ENCODE results near the gene HNRNPK. TPM values are rescaled to one million over a fixed set of nuclear protein-coding genes. Genes with fewer than 3 reads are reported as not detected.
A peak's percentile ranks its signal among the peaks of the same experiment; 100 is the strongest.

Gene HNRNPK
- total RNA-seq, 1 donor: 514 TPM

DNA sequence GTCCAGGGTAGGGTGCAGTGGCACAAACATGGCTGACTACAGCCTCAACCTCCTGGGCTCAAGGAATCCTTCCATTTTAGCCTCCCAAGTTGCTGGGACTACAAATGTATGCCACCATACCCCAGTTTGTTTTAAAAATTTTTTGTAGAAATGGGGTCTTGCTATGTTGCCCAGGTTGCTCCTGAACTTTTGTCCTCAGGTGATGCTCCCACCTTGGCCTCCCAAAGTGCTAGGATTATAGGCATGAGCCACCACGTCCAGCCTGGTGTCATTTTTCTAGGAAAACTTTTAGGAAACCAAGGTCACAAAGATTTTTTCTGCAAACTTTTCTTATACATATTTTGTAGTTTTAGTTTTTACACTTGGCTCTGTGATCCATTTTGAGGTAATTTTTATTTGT lies 11.3 kb upstream of the HNRNPK start:
- no peak overlapping the region for H3K27ac ChIP-seq (ENCODE audit: low read depth, low read length)
- H2AFZ ChIP-seq (ENCODE audit: low read length): no peak overlapping the region
- no peaks in the 10 kb centered on the region for H3K27me3 ChIP-seq (ENCODE audit: insufficient read depth, low read length)
- H3K4me2 ChIP-seq (ENCODE audit: insufficient read depth, low read length): no peak overlapping the region
- peaks cover 22% of the 10 kb centered on the region for H3K79me2 ChIP-seq (ENCODE audit: insufficient read depth, low read length)
- H3K9me3 ChIP-seq (ENCODE audit: low read depth, low read length): no peaks in the 10 kb centered on the region
- TF ChIP-seq, protein P1, sequence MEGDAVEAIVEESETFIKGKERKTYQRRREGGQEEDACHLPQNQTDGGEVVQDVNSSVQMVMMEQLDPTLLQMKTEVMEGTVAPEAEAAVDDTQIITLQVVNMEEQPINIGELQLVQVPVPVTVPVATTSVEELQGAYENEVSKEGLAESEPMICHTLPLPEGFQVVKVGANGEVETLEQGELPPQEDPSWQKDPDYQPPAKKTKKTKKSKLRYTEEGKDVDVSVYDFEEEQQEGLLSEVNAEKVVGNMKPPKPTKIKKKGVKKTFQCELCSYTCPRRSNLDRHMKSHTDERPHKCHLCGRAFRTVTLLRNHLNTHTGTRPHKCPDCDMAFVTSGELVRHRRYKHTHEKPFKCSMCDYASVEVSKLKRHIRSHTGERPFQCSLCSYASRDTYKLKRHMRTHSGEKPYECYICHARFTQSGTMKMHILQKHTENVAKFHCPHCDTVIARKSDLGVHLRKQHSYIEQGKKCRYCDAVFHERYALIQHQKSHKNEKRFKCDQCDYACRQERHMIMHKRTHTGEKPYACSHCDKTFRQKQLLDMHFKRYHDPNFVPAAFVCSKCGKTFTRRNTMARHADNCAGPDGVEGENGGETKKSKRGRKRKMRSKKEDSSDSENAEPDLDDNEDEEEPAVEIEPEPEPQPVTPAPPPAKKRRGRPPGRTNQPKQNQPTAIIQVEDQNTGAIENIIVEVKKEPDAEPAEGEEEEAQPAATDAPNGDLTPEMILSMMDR (IDR thresholded peaks at IDR 0.05; ENCODE audit: extremely low read depth, low read depth, low read length): no peak
- no peaks in the 10 kb centered on the region for H4K20me1 ChIP-seq (ENCODE audit: insufficient read depth, low read length)
- H3K36me3 ChIP-seq (ENCODE audit: insufficient read depth, low read length): no peaks in the 10 kb centered on the region
- peaks cover 6% of the 10 kb centered on the region for H3K4me1 ChIP-seq (ENCODE audit: insufficient read depth, low read length)
- no peak for DNase-seq (ENCODE audit: insufficient read length, low spot score, missing footprints)
- H3K4me3 ChIP-seq (ENCODE audit: insufficient read depth, low read length): no peak overlapping the region

DNA sequence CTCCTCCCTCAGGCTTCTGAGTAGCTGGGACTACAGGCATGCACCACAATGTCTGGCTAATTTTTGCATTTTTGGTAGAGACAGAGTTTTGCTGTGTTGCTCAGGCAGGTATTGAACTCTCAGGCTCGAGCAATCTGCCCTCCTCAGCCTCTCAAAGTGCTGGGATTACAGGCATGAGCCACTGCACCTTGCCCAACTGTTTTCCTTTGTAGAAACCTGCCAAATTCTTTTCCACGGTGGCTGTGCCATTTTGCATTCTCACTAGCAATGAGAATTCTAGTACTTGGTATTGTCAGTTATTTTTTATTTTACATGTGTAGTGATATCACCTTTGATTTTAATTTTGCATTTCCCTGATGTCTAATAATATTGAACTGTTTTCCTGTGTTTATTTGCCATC lies 8.4 kb upstream of the HNRNPK start:
- H3K4me2 ChIP-seq (ENCODE audit: insufficient read depth, low read length): no peak overlapping the region
- no peak overlapping the region for H3K27ac ChIP-seq (ENCODE audit: low read depth, low read length)
- H3K9me3 ChIP-seq (ENCODE audit: low read depth, low read length): no peaks in the 10 kb centered on the region
- no peaks in the 10 kb centered on the region for H4K20me1 ChIP-seq (ENCODE audit: insufficient read depth, low read length)
- H3K79me2 ChIP-seq (ENCODE audit: insufficient read depth, low read length): peaks cover 42% of the 10 kb centered on the region
- H3K36me3 ChIP-seq (ENCODE audit: insufficient read depth, low read length): no peaks in the 10 kb centered on the region
- peaks cover 6% of the 10 kb centered on the region for H3K4me1 ChIP-seq (ENCODE audit: insufficient read depth, low read length)
- TF ChIP-seq, protein P1 (IDR thresholded peaks at IDR 0.05; ENCODE audit: extremely low read depth, low read depth, low read length): no peak
- no peak overlapping the region for H3K4me3 ChIP-seq (ENCODE audit: insufficient read depth, low read length)
- no peaks in the 10 kb centered on the region for H3K27me3 ChIP-seq (ENCODE audit: insufficient read depth, low read length)
- H2AFZ ChIP-seq (ENCODE audit: low read length): no peak overlapping the region
- DNase-seq (ENCODE audit: insufficient read length, low spot score, missing footprints): no peak

DNA sequence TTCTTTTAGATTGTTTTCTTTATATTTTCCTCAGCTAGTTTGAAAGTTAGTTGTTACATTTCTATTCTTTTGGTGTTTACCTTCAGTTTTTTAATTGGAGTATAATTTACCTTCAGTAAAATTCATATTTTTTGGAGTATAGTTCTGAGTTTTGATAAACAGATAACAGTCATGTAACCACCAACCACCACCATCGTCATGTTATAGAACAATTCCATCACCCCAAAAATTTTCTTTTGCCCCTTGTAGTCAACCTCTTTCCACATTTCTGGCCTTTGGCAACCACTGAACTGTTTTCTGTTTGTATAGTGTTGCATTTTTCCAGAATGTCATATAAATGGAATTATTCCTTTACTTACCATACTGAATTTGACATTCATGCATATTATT lies 7.4 kb upstream of the HNRNPK start:
- Histone ChIP-seq H3K36me3 (ENCODE audit: insufficient read depth, low read length) (no peaks in the 10 kb centered on the region), H2AFZ (ENCODE audit: low read length) (peak overlapping the region; percentile 50), H3K4me1 (ENCODE audit: insufficient read depth, low read length) (peaks cover 6% of the 10 kb centered on the region), H3K4me3 (ENCODE audit: insufficient read depth, low read length) (no peak overlapping the region), H3K79me2 (ENCODE audit: insufficient read depth, low read length) (peaks cover 53% of the 10 kb centered on the region), H3K27ac (ENCODE audit: low read depth, low read length) (peak overlapping the region; percentile 10), H3K27me3 (ENCODE audit: insufficient read depth, low read length) (no peaks in the 10 kb centered on the region), H3K4me2 (ENCODE audit: insufficient read depth, low read length) (no peak overlapping the region), H4K20me1 (ENCODE audit: insufficient read depth, low read length) (no peaks in the 10 kb centered on the region), H3K9me3 (ENCODE audit: low read depth, low read length) (no peaks in the 10 kb centered on the region)
- DNase-seq (ENCODE audit: insufficient read length, low spot score, missing footprints): peak; percentile 38
- TF ChIP-seq, protein P1 (IDR thresholded peaks at IDR 0.05; ENCODE audit: extremely low read depth, low read depth, low read length): no peak

DNA sequence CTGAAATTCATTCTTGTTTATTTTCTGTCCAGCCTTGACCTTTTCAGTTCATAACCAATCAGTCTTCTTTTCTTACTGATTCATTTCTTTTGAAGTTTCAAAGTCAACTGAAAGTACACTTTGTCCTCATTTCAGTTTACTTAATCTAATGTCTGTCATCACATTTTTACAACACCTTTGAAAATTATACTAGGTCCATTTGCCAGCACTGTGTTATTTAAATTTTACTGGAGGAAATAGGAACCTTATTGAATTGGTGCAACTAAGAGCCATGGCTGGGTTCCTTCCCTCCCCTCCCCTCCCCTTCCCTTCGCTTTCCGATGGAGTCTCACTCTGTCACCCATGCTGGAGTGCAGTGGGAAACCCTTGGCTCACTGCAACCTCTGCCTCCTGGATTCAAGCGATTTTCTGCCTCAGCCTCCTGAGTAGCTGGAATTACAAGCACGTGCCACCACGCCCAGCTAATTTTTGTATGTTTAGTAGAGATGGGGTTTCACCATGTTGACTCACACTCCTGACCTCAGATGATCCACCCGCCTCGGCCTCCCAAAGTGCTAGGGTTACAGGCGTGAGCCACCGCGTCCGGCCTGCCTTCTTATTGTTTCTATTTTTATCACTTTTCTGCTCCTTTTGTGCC lies 6.9 kb upstream of the HNRNPK start:
- Histone ChIP-seq H3K4me2 (ENCODE audit: insufficient read depth, low read length) (peak overlapping the region; percentile 24), H3K4me3 (ENCODE audit: insufficient read depth, low read length) (no peak overlapping the region)

More for the DNA sequence above, 6.9 kb upstream of the HNRNPK start:
- DNase-seq (ENCODE audit: insufficient read length, low spot score, missing footprints): no peak
- peaks cover 58% of the 10 kb centered on the region for H3K79me2 ChIP-seq (ENCODE audit: insufficient read depth, low read length)
- H3K27ac ChIP-seq (ENCODE audit: low read depth, low read length): peak overlapping the region; percentile 10
- peaks cover 6% of the 10 kb centered on the region for H3K4me1 ChIP-seq (ENCODE audit: insufficient read depth, low read length)
- H3K27me3 ChIP-seq (ENCODE audit: insufficient read depth, low read length): no peaks in the 10 kb centered on the region
- H3K9me3 ChIP-seq (ENCODE audit: low read depth, low read length): no peaks in the 10 kb centered on the region
- TF ChIP-seq, protein P1 (IDR thresholded peaks at IDR 0.05; ENCODE audit: extremely low read depth, low read depth, low read length): no peak
- H3K36me3 ChIP-seq (ENCODE audit: insufficient read depth, low read length): no peaks in the 10 kb centered on the region
- peak overlapping the region; percentile 50 for H2AFZ ChIP-seq (ENCODE audit: low read length)
- H4K20me1 ChIP-seq (ENCODE audit: insufficient read depth, low read length): no peaks in the 10 kb centered on the region

Data from osteoblast (primary cell).